ENCODE results near the gene OBSCN. TPM values are rescaled to one million over a fixed set of nuclear protein-coding genes. Genes with fewer than 3 reads are reported as not detected.

OBSCN gene
- total and polyA plus RNA-seq, 2 donors (not counting 3 experiments of a cell fraction or from before 2014, with no cell fraction given): 1.5 to 2.9 TPM

GRCh38 chr1:228176461-228177182, 31.2 kb upstream of the OBSCN start:
- ChIA-PET CTCF (interaction anchor here (0.9 kb wide), 1 partner anchor 11 kb away, joined by 3 read pairs; the partner anchor contains the start of gene IBA57), POLR2A (no interaction called here)
- Histone ChIP-seq H4K20me1 (replicated peaks; ENCODE audit: control insufficient read depth, extremely low read depth, insufficient read depth, low read length) (no peaks in the 10 kb centered on the region), H3K36me3 (ENCODE audit: control insufficient read depth in 2 of 2, extremely low read depth in 1 of 2, insufficient read depth in 2 of 2, low read length in 2 of 2) (peaks cover 0 to 11% of the 10 kb centered on the region in 2 experiments), H3K4me3 (replicated peaks in 1 of 3; ENCODE audit: insufficient read depth in 1 of 3, low read depth in 1 of 3, low read length in 3 of 3) (no peak overlapping the region), H2AFZ (ENCODE audit: low read depth, low read length) (no peak overlapping the region), H3K79me2 (ENCODE audit: control insufficient read depth, insufficient read depth, low read length) (no peaks in the 10 kb centered on the region), H3K9ac (replicated peaks; ENCODE audit: extremely low read depth, insufficient read depth, low read length) (no peak overlapping the region), H3K4me1 (ENCODE audit: control insufficient read depth, extremely low read depth, insufficient read depth, low read length) (no peaks in the 10 kb centered on the region), H3K27ac (ENCODE audit: insufficient read depth, low read depth, low read length) (no peak overlapping the region), H3K9me1 (replicated peaks; ENCODE audit: control insufficient read depth, extremely low read depth, insufficient read depth, low read length) (no peaks in the 10 kb centered on the region), H3K4me2 (ENCODE audit: insufficient read depth, low read length) (no peak overlapping the region), H3K9me3 (replicated peaks; ENCODE audit: control insufficient read depth, insufficient read depth, low read length) (no peaks in the 10 kb centered on the region), H3K27me3 (ENCODE audit: control insufficient read depth in 2 of 2, insufficient read depth in 2 of 2, low read length in 2 of 2) (no peaks in the 10 kb centered on the region)
- dilution Hi-C loops (cut with MboI; ENCODE audit: extremely low pct_ligation_motif_present, low sequenced_read_pairs): no loop called here
- no TSS peak for BruUV-seq (replicated peaks)
- TF ChIP-seq FOS (IDR thresholded peaks at IDR 0.05; ENCODE audit: borderline replicate concordance, insufficient read depth, low read length): no peak
- TF ChIP-seq GATA2 (IDR thresholded peaks at IDR 0.05; ENCODE audit: insufficient read depth, insufficient read length, low read depth, low read length): no peak
- no peak for TF ChIP-seq EZH2 (IDR thresholded peaks at IDR 0.05; ENCODE audit: borderline replicate concordance, low read depth, low read length, severe bottlenecking)
- no peak for TF ChIP-seq CTCF (IDR thresholded peaks at IDR 0.05; ENCODE audit: extremely low read depth in 1 of 2, insufficient read depth in 1 of 2, low read depth in 1 of 2, low read length in 2 of 2)
- intact Hi-C loops (cut with micrococcal nuclease): no loop called here
- FAIRE-seq (no peak), DNase-seq (ENCODE audit: low read depth, low spot score) (no peak)

- ChIA-PET POLR2A (no interaction called here), CTCF (no interaction called here)
- FAIRE-seq: no peak
- intact Hi-C loops (cut with micrococcal nuclease) (no loop called here), dilution Hi-C loops (cut with MboI; ENCODE audit: extremely low pct_ligation_motif_present, low sequenced_read_pairs) (no loop called here)
- no TSS peak for BruUV-seq (replicated peaks)
- no peaks in the 10 kb centered on the region for H3K4me1 ChIP-seq (ENCODE audit: control insufficient read depth, extremely low read depth, insufficient read depth, low read length)
- no peaks in the 10 kb centered on the region for H3K79me2 ChIP-seq (ENCODE audit: control insufficient read depth, insufficient read depth, low read length)
- H3K27ac ChIP-seq (ENCODE audit: insufficient read depth, low read depth, low read length): no peak overlapping the region
- no peak overlapping the region for H3K4me2 ChIP-seq (ENCODE audit: insufficient read depth, low read length)
- no peak overlapping the region for H2AFZ ChIP-seq (ENCODE audit: low read depth, low read length)
- peaks cover 0 to 11% of the 10 kb centered on the region in 2 experiments for H3K36me3 ChIP-seq (ENCODE audit: control insufficient read depth in 2 of 2, extremely low read depth in 1 of 2, insufficient read depth in 2 of 2, low read length in 2 of 2)
- DNase-seq (ENCODE audit: low read depth, low spot score): no peak
- no peak for TF ChIP-seq EZH2 (IDR thresholded peaks at IDR 0.05; ENCODE audit: borderline replicate concordance, low read depth, low read length, severe bottlenecking)
- TF ChIP-seq, protein P1, sequence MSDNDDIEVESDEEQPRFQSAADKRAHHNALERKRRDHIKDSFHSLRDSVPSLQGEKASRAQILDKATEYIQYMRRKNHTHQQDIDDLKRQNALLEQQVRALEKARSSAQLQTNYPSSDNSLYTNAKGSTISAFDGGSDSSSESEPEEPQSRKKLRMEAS (IDR thresholded peaks at IDR 0.05; ENCODE audit: insufficient read depth, insufficient read length): no peak
- no peaks in the 10 kb centered on the region for H3K9me3 ChIP-seq (replicated peaks; ENCODE audit: control insufficient read depth, insufficient read depth, low read length)
- no peak overlapping the region for H3K4me3 ChIP-seq (replicated peaks in 1 of 3; ENCODE audit: insufficient read depth in 1 of 3, low read depth in 1 of 3, low read length in 3 of 3)
- no peaks in the 10 kb centered on the region for H3K9me1 ChIP-seq (replicated peaks; ENCODE audit: control insufficient read depth, extremely low read depth, insufficient read depth, low read length)
- H3K9ac ChIP-seq (replicated peaks; ENCODE audit: extremely low read depth, insufficient read depth, low read length): no peak overlapping the region
- no peaks in the 10 kb centered on the region for H4K20me1 ChIP-seq (replicated peaks; ENCODE audit: control insufficient read depth, extremely low read depth, insufficient read depth, low read length)
- H3K27me3 ChIP-seq (ENCODE audit: control insufficient read depth in 2 of 2, insufficient read depth in 2 of 2, low read length in 2 of 2): no peaks in the 10 kb centered on the region
Observed at GRCh38 chr1:228177183-228177475, 30.7 kb upstream of the OBSCN start.
